ENCODE results near the gene C1QTNF8.

C1QTNF8 gene

DNA sequence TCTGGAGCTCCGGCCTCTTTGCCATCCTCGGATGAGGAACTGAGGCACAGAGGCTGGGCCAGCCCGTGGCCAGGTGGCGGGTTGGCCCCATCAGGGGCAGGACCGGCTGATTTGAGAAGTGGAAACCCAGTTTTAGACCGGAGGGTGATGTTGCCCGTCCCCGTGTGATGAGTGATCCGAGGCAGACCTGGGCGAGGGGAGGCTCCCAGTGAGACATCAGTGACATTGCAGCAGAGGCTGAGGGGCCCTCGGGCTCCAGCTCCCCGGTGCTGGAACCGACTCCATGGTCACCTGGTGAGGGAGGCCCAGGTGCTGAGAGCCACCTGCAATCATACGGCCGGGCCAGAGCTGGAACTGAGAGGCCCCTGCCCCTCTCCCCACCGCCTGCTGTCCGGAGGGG, 30.0 kb upstream of the C1QTNF8 start:
- no peak overlapping the region for H3K9ac ChIP-seq (ENCODE audit: insufficient read length, low read depth)
- TF ChIP-seq SUZ12 (IDR thresholded peaks at IDR 0.05; ENCODE audit: extremely low read depth, insufficient read depth, insufficient read length) (no peak), YY1 (IDR thresholded peaks at IDR 0.05; ENCODE audit: insufficient read depth, insufficient read length) (no peak), ZNF274 (IDR thresholded peaks at IDR 0.05; ENCODE audit: low read depth, low read length) (no peak)
- no peak overlapping the region for H3K4me3 ChIP-seq (ENCODE audit: insufficient read length, low read depth)
- no peak for DNase-seq (ENCODE audit: low read depth, low spot score)
- no peaks in the 10 kb centered on the region for H3K36me3 ChIP-seq (ENCODE audit: insufficient read depth, insufficient read length, low read length)
- no peaks in the 10 kb centered on the region for H3K9me3 ChIP-seq (ENCODE audit: insufficient read depth, low read length)
- H3K27me3 ChIP-seq (ENCODE audit: insufficient read depth, insufficient read length): peaks cover 45% of the 10 kb centered on the region
- H3K4me1 ChIP-seq (ENCODE audit: insufficient read depth, insufficient read length): peaks cover 14% of the 10 kb centered on the region

DNA sequence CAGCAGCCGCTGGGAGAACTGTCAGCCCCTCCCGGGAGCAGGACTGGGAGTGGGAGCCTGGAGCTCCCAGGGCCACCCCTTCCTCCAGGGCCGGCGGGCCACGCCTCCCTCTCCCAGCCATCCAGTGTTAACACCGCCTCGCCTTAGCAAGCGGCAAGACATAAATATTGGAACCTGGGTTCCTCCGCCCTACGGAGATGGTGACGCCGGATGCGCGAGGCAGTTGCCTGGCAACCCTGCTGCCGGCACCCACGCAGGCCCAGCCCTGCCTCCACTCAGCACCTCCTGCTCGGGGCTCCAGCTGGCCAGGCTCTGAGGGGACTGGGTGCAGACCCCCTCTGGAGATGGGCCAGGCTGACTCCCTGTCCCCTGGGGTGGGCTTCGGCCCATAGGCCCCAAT, 29.4 kb upstream of the C1QTNF8 start:
- no peak for DNase-seq (ENCODE audit: low read depth, low spot score)
- no peaks in the 10 kb centered on the region for H3K9me3 ChIP-seq (ENCODE audit: insufficient read depth, low read length)
- TF ChIP-seq SUZ12 (IDR thresholded peaks at IDR 0.05; ENCODE audit: extremely low read depth, insufficient read depth, insufficient read length) (no peak), ZNF274 (IDR thresholded peaks at IDR 0.05; ENCODE audit: low read depth, low read length) (no peak), YY1 (IDR thresholded peaks at IDR 0.05; ENCODE audit: insufficient read depth, insufficient read length) (no peak)
- peaks cover 14% of the 10 kb centered on the region for H3K4me1 ChIP-seq (ENCODE audit: insufficient read depth, insufficient read length)
- H3K4me3 ChIP-seq (ENCODE audit: insufficient read length, low read depth): no peak overlapping the region
- H3K9ac ChIP-seq (ENCODE audit: insufficient read length, low read depth): no peak overlapping the region
- H3K36me3 ChIP-seq (ENCODE audit: insufficient read depth, insufficient read length, low read length): no peaks in the 10 kb centered on the region
- peaks cover 48% of the 10 kb centered on the region for H3K27me3 ChIP-seq (ENCODE audit: insufficient read depth, insufficient read length)

- H3K9ac ChIP-seq (ENCODE audit: insufficient read length, low read depth): peak overlapping the region; percentile 9
- peaks cover 55% of the 10 kb centered on the region for H3K27me3 ChIP-seq (ENCODE audit: insufficient read depth, insufficient read length)
- no peaks in the 10 kb centered on the region for H3K36me3 ChIP-seq (ENCODE audit: insufficient read depth, insufficient read length, low read length)
- TF ChIP-seq YY1 (IDR thresholded peaks at IDR 0.05; ENCODE audit: insufficient read depth, insufficient read length) (no peak), ZNF274 (IDR thresholded peaks at IDR 0.05; ENCODE audit: low read depth, low read length) (no peak), SUZ12 (IDR thresholded peaks at IDR 0.05; ENCODE audit: extremely low read depth, insufficient read depth, insufficient read length) (no peak)
- H3K4me3 ChIP-seq (ENCODE audit: insufficient read length, low read depth): no peak overlapping the region
- DNase-seq (ENCODE audit: low read depth, low spot score): no peak
- H3K4me1 ChIP-seq (ENCODE audit: insufficient read depth, insufficient read length): peaks cover 15% of the 10 kb centered on the region
- H3K9me3 ChIP-seq (ENCODE audit: insufficient read depth, low read length): no peaks in the 10 kb centered on the region
Measured at GRCh38 chr16:1124795-1125194, 28.8 kb upstream of the C1QTNF8 start.

DNA sequence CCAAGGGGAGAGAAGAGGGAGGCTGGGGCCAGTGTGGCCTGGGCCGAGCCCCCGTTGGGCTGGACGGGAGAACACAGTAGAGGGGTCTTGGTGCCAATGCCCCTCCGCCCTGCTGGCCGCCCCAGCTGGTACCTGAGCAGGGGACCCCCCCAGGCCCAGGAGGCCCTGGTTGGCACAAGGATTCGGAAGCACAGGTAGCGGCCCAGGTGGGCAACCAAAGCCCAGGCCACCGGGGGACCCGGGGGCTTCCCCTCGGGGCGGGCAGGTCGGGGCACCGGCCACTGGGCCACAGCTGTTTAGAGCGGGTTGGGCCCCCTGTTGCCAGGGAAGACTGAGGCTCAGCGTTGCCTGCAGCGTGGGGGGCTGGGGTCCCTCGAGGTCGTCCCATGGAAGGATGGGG, 28.2 kb upstream of the C1QTNF8 start:
- no peak for DNase-seq (ENCODE audit: low read depth, low spot score)
- Histone ChIP-seq H3K9ac (ENCODE audit: insufficient read length, low read depth) (no peak overlapping the region), H3K36me3 (ENCODE audit: insufficient read depth, insufficient read length, low read length) (no peaks in the 10 kb centered on the region), H3K4me3 (ENCODE audit: insufficient read length, low read depth) (no peak overlapping the region), H3K27me3 (ENCODE audit: insufficient read depth, insufficient read length) (peaks cover 60% of the 10 kb centered on the region), H3K9me3 (ENCODE audit: insufficient read depth, low read length) (no peaks in the 10 kb centered on the region), H3K4me1 (ENCODE audit: insufficient read depth, insufficient read length) (peaks cover 16% of the 10 kb centered on the region)
- TF ChIP-seq ZNF274 (IDR thresholded peaks at IDR 0.05; ENCODE audit: low read depth, low read length): no peak
- TF ChIP-seq YY1 (IDR thresholded peaks at IDR 0.05; ENCODE audit: insufficient read depth, insufficient read length): no peak
- no peak for TF ChIP-seq SUZ12 (IDR thresholded peaks at IDR 0.05; ENCODE audit: extremely low read depth, insufficient read depth, insufficient read length)

GRCh38 chr16:1123525-1124230, 27.6 kb upstream of the C1QTNF8 start:
- H3K27me3 ChIP-seq (ENCODE audit: insufficient read depth, insufficient read length): peaks cover 66% of the 10 kb centered on the region
- TF ChIP-seq SUZ12 (IDR thresholded peaks at IDR 0.05; ENCODE audit: extremely low read depth, insufficient read depth, insufficient read length) (no peak), YY1 (IDR thresholded peaks at IDR 0.05; ENCODE audit: insufficient read depth, insufficient read length) (no peak), ZNF274 (IDR thresholded peaks at IDR 0.05; ENCODE audit: low read depth, low read length) (no peak)
- H3K4me1 ChIP-seq (ENCODE audit: insufficient read depth, insufficient read length): peaks cover 16% of the 10 kb centered on the region
- no peak for DNase-seq (ENCODE audit: low read depth, low spot score)
- no peak overlapping the region for H3K4me3 ChIP-seq (ENCODE audit: insufficient read length, low read depth)
- no peaks in the 10 kb centered on the region for H3K36me3 ChIP-seq (ENCODE audit: insufficient read depth, insufficient read length, low read length)
- no peak overlapping the region for H3K9ac ChIP-seq (ENCODE audit: insufficient read length, low read depth)
- no peaks in the 10 kb centered on the region for H3K9me3 ChIP-seq (ENCODE audit: insufficient read depth, low read length)

- H3K4me1 ChIP-seq (ENCODE audit: insufficient read depth, insufficient read length): peaks cover 19% of the 10 kb centered on the region
- H3K27me3 ChIP-seq (ENCODE audit: insufficient read depth, insufficient read length): peaks cover 72% of the 10 kb centered on the region
- peak overlapping the region; percentile 24 for H3K9ac ChIP-seq (ENCODE audit: insufficient read length, low read depth)
- H3K4me3 ChIP-seq (ENCODE audit: insufficient read length, low read depth): no peak overlapping the region
- no peaks in the 10 kb centered on the region for H3K9me3 ChIP-seq (ENCODE audit: insufficient read depth, low read length)
- DNase-seq (ENCODE audit: low read depth, low spot score): no peak
- TF ChIP-seq ZNF274 (IDR thresholded peaks at IDR 0.05; ENCODE audit: low read depth, low read length) (no peak), SUZ12 (IDR thresholded peaks at IDR 0.05; ENCODE audit: extremely low read depth, insufficient read depth, insufficient read length) (no peak), YY1 (IDR thresholded peaks at IDR 0.05; ENCODE audit: insufficient read depth, insufficient read length) (no peak)
- no peaks in the 10 kb centered on the region for H3K36me3 ChIP-seq (ENCODE audit: insufficient read depth, insufficient read length, low read length)
Measured at GRCh38 chr16:1122398-1122765, 26.3 kb upstream of the C1QTNF8 start.

DNA sequence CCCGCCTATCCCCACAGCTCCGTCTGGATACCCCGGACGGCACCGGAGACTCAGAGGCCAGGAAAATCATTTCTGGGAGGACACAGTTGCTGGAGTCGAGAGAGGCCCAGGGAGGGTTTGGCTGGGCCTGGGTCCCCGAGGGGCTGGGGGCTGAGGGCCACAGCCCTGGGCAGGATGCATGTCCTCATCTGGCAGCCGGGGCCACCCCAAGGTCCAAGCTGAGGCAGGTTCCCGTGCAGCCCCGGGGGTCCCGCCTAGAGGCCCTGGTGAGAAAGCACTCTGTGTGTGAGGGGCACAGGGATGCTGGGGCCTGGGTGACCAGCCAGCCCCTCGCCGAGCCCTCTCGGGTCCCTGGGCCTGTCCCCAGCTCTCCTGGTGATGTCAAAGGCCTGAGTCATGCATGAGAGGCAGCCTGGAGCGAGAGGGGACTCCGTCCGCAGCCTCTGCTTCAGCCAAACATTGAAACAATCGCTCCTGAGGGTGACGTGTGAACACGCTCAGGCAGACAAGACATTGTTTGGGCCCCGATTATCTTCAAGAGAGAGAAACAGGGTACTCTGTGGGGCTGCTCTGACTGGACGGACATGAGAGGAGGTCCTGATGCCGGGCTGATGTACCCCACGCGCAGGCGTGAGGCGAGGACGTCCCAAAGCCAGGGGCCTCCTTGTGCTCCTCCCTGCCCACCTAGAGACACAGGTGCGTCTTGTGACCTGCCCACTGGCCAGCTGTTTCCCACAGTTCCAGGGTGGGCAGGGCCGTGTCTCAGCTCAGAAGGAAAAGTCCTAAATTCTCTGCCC, 25.8 kb upstream of the C1QTNF8 start:
- Histone ChIP-seq H3K27me3 (ENCODE audit: insufficient read depth, insufficient read length) (peaks cover 73% of the 10 kb centered on the region), H3K4me3 (ENCODE audit: insufficient read length, low read depth) (no peak overlapping the region), H3K9ac (ENCODE audit: insufficient read length, low read depth) (peak overlapping the region; percentile 24), H3K9me3 (ENCODE audit: insufficient read depth, low read length) (no peaks in the 10 kb centered on the region), H3K36me3 (ENCODE audit: insufficient read depth, insufficient read length, low read length) (no peaks in the 10 kb centered on the region), H3K4me1 (ENCODE audit: insufficient read depth, insufficient read length) (peaks cover 22% of the 10 kb centered on the region)
- no peak for TF ChIP-seq YY1 (IDR thresholded peaks at IDR 0.05; ENCODE audit: insufficient read depth, insufficient read length)
- TF ChIP-seq SUZ12 (IDR thresholded peaks at IDR 0.05; ENCODE audit: extremely low read depth, insufficient read depth, insufficient read length): no peak
- TF ChIP-seq ZNF274 (IDR thresholded peaks at IDR 0.05; ENCODE audit: low read depth, low read length): no peak
- no peak for DNase-seq (ENCODE audit: low read depth, low spot score)

Data from NT2/D1 (cell line).